CD4-positive, alpha-beta memory T cell (primary cell): ENCODE data around the gene NPHP4. TPM values are rescaled to one million over a fixed set of nuclear protein-coding genes. Genes with fewer than 3 reads are reported as not detected.

Experiments
- CTCF ChIA-PET: fragments of 350-600 bp; sonication (Branson Sonifier 250); formaldehyde crosslinking; loops from one replicate; lab custom pipeline; 2021; ENCODE audit warnings: inconsistent platforms; ENCODE audit not compliant: partially characterized antibody; lab: Charles Lee
- POLR2A ChIA-PET: fragments of 350-600 bp; sonication (Branson Sonifier 250); formaldehyde crosslinking; loops from one replicate; lab custom pipeline; 2021; ENCODE audit not compliant: partially characterized antibody; lab: Charles Lee
- DNase-seq, 5 donors: peaks; one replicate each; pipeline versions ENCODE4 v3.0.0 to v3.0.0-alpha.2; 2020 to 2022; ENCODE audit warnings: mixed read lengths in 1 of 5
- H3K27ac ChIP-seq: one replicate; pipeline ENCODE4 v1.7.0; 2013; ENCODE audit warnings: low read depth, low read length
- H3K27me3 ChIP-seq: 2 replicates; pipeline ENCODE4 v1.7.0; 2013; ENCODE audit warnings: mild to moderate bottlenecking, low read length, moderate library complexity; ENCODE audit not compliant: insufficient read depth
- H3K36me3 ChIP-seq: 2 replicates; pipeline ENCODE4 v1.7.0; 2013; ENCODE audit warnings: mild to moderate bottlenecking, low read length, moderate library complexity; ENCODE audit not compliant: insufficient read depth
- H3K4me1 ChIP-seq: 2 replicates; pipeline ENCODE4 v1.7.0; 2013; ENCODE audit warnings: mild to moderate bottlenecking, low read length, moderate library complexity; ENCODE audit not compliant: insufficient read depth
- H3K4me3 ChIP-seq, 2 donors: one replicate each; pipeline ENCODE4 v1.7.0; 2013; ENCODE audit warnings: low read length in 2 of 2, mild to moderate bottlenecking in 1 of 2
- H3K9me3 ChIP-seq, 2 donors: one replicate each; pipeline ENCODE4 v1.7.0; 2013; ENCODE audit warnings: low read length in 2 of 2, control low read depth in 1 of 2; ENCODE audit not compliant: control insufficient read depth in 1 of 2
- H3K27ac Mint-ChIP-seq, 7 donors: one replicate each; pipeline ENCODE4 v1.8.0; 2020 to 2021; ENCODE audit warnings: mixed read lengths in 7 of 7, mild to moderate bottlenecking in 6 of 7, inconsistent platforms in 3 of 7, moderate library complexity in 3 of 7
- H3K27me3 Mint-ChIP-seq, 2 donors: one replicate each; pipeline ENCODE4 v1.8.0; 2020 to 2021; ENCODE audit warnings: mixed read lengths in 2 of 2
- H3K36me3 Mint-ChIP-seq, 2 donors: one replicate each; pipeline ENCODE4 v1.8.0; 2020 to 2021; ENCODE audit warnings: mixed read lengths in 2 of 2, inconsistent platforms in 1 of 2, mild to moderate bottlenecking in 1 of 2
- H3K4me1 Mint-ChIP-seq, 4 donors: one replicate each; pipeline ENCODE4 v1.8.0; 2020 to 2021; ENCODE audit warnings: mixed read lengths in 4 of 4, mild to moderate bottlenecking in 1 of 4
- H3K4me3 Mint-ChIP-seq, 8 donors: one replicate each; pipeline ENCODE4 v1.8.0; 2020 to 2021; ENCODE audit warnings: mixed read lengths in 8 of 8, mild to moderate bottlenecking in 7 of 8, moderate library complexity in 6 of 8, inconsistent platforms in 3 of 8
- H3K9me3 Mint-ChIP-seq, 8 donors: one replicate each; pipeline ENCODE4 v1.8.0; 2020 to 2021; ENCODE audit warnings: mixed read lengths in 8 of 8, mild to moderate bottlenecking in 5 of 8, inconsistent platforms in 3 of 8, moderate library complexity in 1 of 8
- intact Hi-C: fragments of 100-400 bp; cut with micrococcal nuclease; formaldehyde crosslinking; loops from one replicate; pipeline ENCODE4 v1.15.1; 2023
- polyA plus RNA-seq, 2 donors: library from polyadenylated mRNA; unstranded; fragments of 300-500 nt; fragmentation: Illumina TruSeq; gene quantifications; one replicate each; pipeline ENCODE4 v1.2.3, GENCODE V29; 2021
- total RNA-seq, 2 experiments: library from RNA; stranded (reverse); gene quantifications; one replicate each; pipeline ENCODE4 v1.2.3, GENCODE V29; 2021

The NPHP4 gene
- total and polyA plus RNA-seq, 4 experiments from 2014 or later = 1.0 to 9.6 (median 4.3) TPM

GRCh38 chr1:5877001-5877400, 115.2 kb downstream of the NPHP4 start:
- Histone ChIP-seq H3K36me3 (no peaks in the 10 kb centered on the region), H3K4me1 (no peaks in the 10 kb centered on the region), H3K4me3 (no peak overlapping the region), H3K27me3 (no peaks in the 10 kb centered on the region), H3K27ac (no peak overlapping the region), H3K9me3 (no peaks in the 10 kb centered on the region)
- Mint-ChIP-seq H3K9me3 (peaks cover 0 to 3% (median 0%) of the 10 kb centered on the region in 8 donors), H3K27me3 (no peaks in the 10 kb centered on the region), H3K27ac (no peak overlapping the region), H3K36me3 (peaks cover 33 to 42% of the 10 kb centered on the region in 2 donors), H3K4me1 (no peaks in the 10 kb centered on the region), H3K4me3 (no peak overlapping the region)
- POLR2A ChIA-PET = no interaction called here
- no peak for DNase-seq
- CTCF ChIA-PET = no interaction called here
- intact Hi-C loops = no loop called here

GRCh38 chr1:5876094-5876650, 116.1 kb downstream of the NPHP4 start:
- Histone ChIP-seq H3K4me3 (no peak overlapping the region), H3K36me3 (no peaks in the 10 kb centered on the region), H3K27ac (no peak overlapping the region), H3K27me3 (no peaks in the 10 kb centered on the region), H3K9me3 (no peaks in the 10 kb centered on the region), H3K4me1 (no peaks in the 10 kb centered on the region)
- CTCF ChIA-PET = no interaction called here
- Mint-ChIP-seq H3K36me3 (peaks cover 34 to 46% of the 10 kb centered on the region in 2 donors), H3K27me3 (no peaks in the 10 kb centered on the region), H3K27ac (no peak overlapping the region), H3K9me3 (peaks cover 0 to 3% (median 0%) of the 10 kb centered on the region in 8 donors), H3K4me1 (no peaks in the 10 kb centered on the region), H3K4me3 (no peak overlapping the region)
- intact Hi-C loops = no loop called here
- DNase-seq = no peak
- POLR2A ChIA-PET = no interaction called here

- POLR2A ChIA-PET = no interaction called here
Measured at GRCh38 chr1:5875345-5875910, 116.8 kb downstream of the NPHP4 start.

GRCh38 chr1:5874416-5875110, 117.7 kb downstream of the NPHP4 start:
- H3K4me1 Mint-ChIP-seq = no peaks in the 10 kb centered on the region

More at GRCh38 chr1:5875345-5875910, 116.8 kb downstream of the NPHP4 start:
- Histone ChIP-seq H3K27me3 (no peaks in the 10 kb centered on the region), H3K36me3 (no peaks in the 10 kb centered on the region), H3K9me3 (no peaks in the 10 kb centered on the region), H3K4me3 (no peak overlapping the region), H3K27ac (no peak overlapping the region), H3K4me1 (no peaks in the 10 kb centered on the region)
- CTCF ChIA-PET = no interaction called here
- no peaks in the 10 kb centered on the region for H3K27me3 Mint-ChIP-seq
- peaks cover 0 to 3% (median 0%) of the 10 kb centered on the region in 8 donors for H3K9me3 Mint-ChIP-seq
- no peak overlapping the region for H3K4me3 Mint-ChIP-seq
- intact Hi-C loops = no loop called here
- DNase-seq = no peak
- H3K4me1 Mint-ChIP-seq = no peaks in the 10 kb centered on the region
- H3K36me3 Mint-ChIP-seq = peaks cover 28 to 45% of the 10 kb centered on the region in 2 donors
- no peak overlapping the region for H3K27ac Mint-ChIP-seq

GRCh38 chr1:5873556-5873955, 118.7 kb downstream of the NPHP4 start:
- Histone ChIP-seq H3K36me3 (no peaks in the 10 kb centered on the region), H3K27ac (no peak overlapping the region), H3K4me1 (no peaks in the 10 kb centered on the region), H3K9me3 (no peaks in the 10 kb centered on the region), H3K4me3 (no peak overlapping the region), H3K27me3 (no peaks in the 10 kb centered on the region)
- H3K4me3 Mint-ChIP-seq = no peak overlapping the region
- no peak for DNase-seq
- H3K27ac Mint-ChIP-seq = peak overlapping the region in 1 of 7 donors; percentile 5
- H3K36me3 Mint-ChIP-seq = peaks cover 11 to 30% of the 10 kb centered on the region in 2 donors
- intact Hi-C loops = no loop called here
- CTCF ChIA-PET = no interaction called here
- H3K4me1 Mint-ChIP-seq = peaks cover 0 to under 1% (median 0%) of the 10 kb centered on the region in 4 donors
- H3K9me3 Mint-ChIP-seq = peaks cover 0 to 2% (median 0%) of the 10 kb centered on the region in 8 donors
- POLR2A ChIA-PET = no interaction called here
- no peaks in the 10 kb centered on the region for H3K27me3 Mint-ChIP-seq

More at GRCh38 chr1:5874416-5875110, 117.7 kb downstream of the NPHP4 start:
- POLR2A ChIA-PET = no interaction called here
- Mint-ChIP-seq H3K27ac (no peak overlapping the region), H3K36me3 (peaks cover 19 to 39% of the 10 kb centered on the region in 2 donors), H3K27me3 (no peaks in the 10 kb centered on the region), H3K9me3 (no peaks in the 10 kb centered on the region), H3K4me3 (no peak overlapping the region)
- Histone ChIP-seq H3K9me3 (no peaks in the 10 kb centered on the region), H3K27me3 (no peaks in the 10 kb centered on the region), H3K27ac (no peak overlapping the region), H3K4me1 (no peaks in the 10 kb centered on the region), H3K4me3 (no peak overlapping the region), H3K36me3 (no peaks in the 10 kb centered on the region)
- CTCF ChIA-PET = no interaction called here
- intact Hi-C loops = no loop called here
- no peak for DNase-seq

GRCh38 chr1:5872886-5873285, 119.3 kb downstream of the NPHP4 start:
- no peaks in the 10 kb centered on the region for H3K27me3 ChIP-seq
- no peak overlapping the region for H3K4me3 ChIP-seq
- Mint-ChIP-seq H3K36me3 (peaks cover 11 to 30% of the 10 kb centered on the region in 2 donors), H3K4me3 (no peak overlapping the region), H3K27me3 (no peaks in the 10 kb centered on the region), H3K27ac (peak overlapping the region in 1 of 7 donors; percentile 25), H3K4me1 (peaks cover 0 to 2% (median 0%) of the 10 kb centered on the region in 4 donors), H3K9me3 (peaks cover 0 to 2% (median 0%) of the 10 kb centered on the region in 8 donors)
- H3K9me3 ChIP-seq = no peaks in the 10 kb centered on the region
- no peaks in the 10 kb centered on the region for H3K4me1 ChIP-seq
- CTCF ChIA-PET = no interaction called here
- intact Hi-C loops = no loop called here
- no peak for DNase-seq
- H3K27ac ChIP-seq = no peak overlapping the region
- H3K36me3 ChIP-seq = no peaks in the 10 kb centered on the region
- POLR2A ChIA-PET = no interaction called here

- ChIA-PET POLR2A (no interaction called here), CTCF (no interaction called here)
- no peaks in the 10 kb centered on the region for H3K36me3 ChIP-seq
- H3K27me3 Mint-ChIP-seq = no peaks in the 10 kb centered on the region
- H3K9me3 ChIP-seq = no peaks in the 10 kb centered on the region
- DNase-seq = no peak
- H3K4me3 ChIP-seq = no peak overlapping the region
- peaks cover 10 to 19% of the 10 kb centered on the region in 2 donors for H3K36me3 Mint-ChIP-seq
- peaks cover 0 to 2% (median 0%) of the 10 kb centered on the region in 4 donors for H3K4me1 Mint-ChIP-seq
- H3K4me1 ChIP-seq = no peaks in the 10 kb centered on the region
- H3K27me3 ChIP-seq = no peaks in the 10 kb centered on the region
- H3K9me3 Mint-ChIP-seq = peaks cover 0 to 2% (median 0%) of the 10 kb centered on the region in 8 donors
- H3K27ac Mint-ChIP-seq = peak overlapping the region in 1 of 7 donors; percentile 62
- H3K27ac ChIP-seq = no peak overlapping the region
- no peak overlapping the region for H3K4me3 Mint-ChIP-seq
- intact Hi-C loops = no loop called here
Measured at GRCh38 chr1:5868931-5869500, 123.2 kb downstream of the NPHP4 start.
